Ovary (tissue), 3 donors: Measurements from ENCODE around the gene CRAT.

Experiments used
- EP300 ChIP-seq: sonication (generic); formaldehyde crosslinking; IDR thresholded peaks from one replicate; pipeline ENCODE4 v1.6.1; 2017; ENCODE audit warnings: antibody characterized with exemption
- POLR2A ChIP-seq: fragments of 450-650 bp; IDR thresholded peaks from one replicate; pipeline ENCODE4 v1.6.1; 2017; ENCODE audit warnings: antibody characterized with exemption, mild to moderate bottlenecking, moderate library complexity
- TF ChIP-seq, protein P1 (sequence below), 3 donors: fragments of 450-650 bp in 2 of 3; fragments of 200-600 bp in 1 of 3; IDR thresholded peaks; one replicate each; pipeline versions ENCODE4 v1.5.1 to v1.8.0; 2016 to 2022; ENCODE audit warnings: antibody characterized with exemption in 3 of 3, mild to moderate bottlenecking in 1 of 3
- donor health status: DM: no; HTN: no; CAD: no.

GRCh38 chr9:129151469-129151868 lies 40.9 kb upstream of the CRAT start:
- TF ChIP-seq POLR2A (no peak), EP300 (no peak)
- TF ChIP-seq, protein P1, sequence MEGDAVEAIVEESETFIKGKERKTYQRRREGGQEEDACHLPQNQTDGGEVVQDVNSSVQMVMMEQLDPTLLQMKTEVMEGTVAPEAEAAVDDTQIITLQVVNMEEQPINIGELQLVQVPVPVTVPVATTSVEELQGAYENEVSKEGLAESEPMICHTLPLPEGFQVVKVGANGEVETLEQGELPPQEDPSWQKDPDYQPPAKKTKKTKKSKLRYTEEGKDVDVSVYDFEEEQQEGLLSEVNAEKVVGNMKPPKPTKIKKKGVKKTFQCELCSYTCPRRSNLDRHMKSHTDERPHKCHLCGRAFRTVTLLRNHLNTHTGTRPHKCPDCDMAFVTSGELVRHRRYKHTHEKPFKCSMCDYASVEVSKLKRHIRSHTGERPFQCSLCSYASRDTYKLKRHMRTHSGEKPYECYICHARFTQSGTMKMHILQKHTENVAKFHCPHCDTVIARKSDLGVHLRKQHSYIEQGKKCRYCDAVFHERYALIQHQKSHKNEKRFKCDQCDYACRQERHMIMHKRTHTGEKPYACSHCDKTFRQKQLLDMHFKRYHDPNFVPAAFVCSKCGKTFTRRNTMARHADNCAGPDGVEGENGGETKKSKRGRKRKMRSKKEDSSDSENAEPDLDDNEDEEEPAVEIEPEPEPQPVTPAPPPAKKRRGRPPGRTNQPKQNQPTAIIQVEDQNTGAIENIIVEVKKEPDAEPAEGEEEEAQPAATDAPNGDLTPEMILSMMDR (IDR thresholded peaks at IDR 0.05), result no peak
